SU-DHL-6 (cell line): ENCODE results near the gene GTF2F2.

Source experiments
- H2AFZ ChIP-seq: fragments of 200-600 bp; sonication (generic); 2 replicates; pipeline ENCODE4 v1.6.1; 2014; ENCODE audit warnings: low read depth, mild to moderate bottlenecking, moderate library complexity, mixed read lengths, antibody characterized with exemption, low read length; ENCODE audit not compliant: severe bottlenecking
- H3F3A ChIP-seq: fragments of 200-600 bp; shearing (Covaris generic); 2 replicates; pipeline ENCODE4 v1.6.0; 2016; ENCODE audit warnings: antibody characterized with exemption, mild to moderate bottlenecking; ENCODE audit not compliant: insufficient read depth
- H3K27ac ChIP-seq: fragments of 200-600 bp; sonication (generic); 2 replicates; pipeline ENCODE4 v1.5.1; 2016; ENCODE audit warnings: low read depth, mild to moderate bottlenecking, low read length, moderate library complexity, mixed read lengths
- H3K27me3 ChIP-seq: fragments of 200-600 bp; sonication (generic), shearing (Covaris generic); 2 replicates; pipeline ENCODE4 v1.6.0; 2014; ENCODE audit warnings: mild to moderate bottlenecking, low read length
- H3K36me3 ChIP-seq: fragments of 200-600 bp; sonication (generic); 2 replicates; pipeline ENCODE4 v1.6.1; 2014; ENCODE audit warnings: mild to moderate bottlenecking, low read length, mixed read lengths
- H3K4me2 ChIP-seq: fragments of 300-600, 200-600 bp; shearing (Covaris generic), sonication (generic); 2 replicates; pipeline ENCODE4 v1.6.0; 2014; ENCODE audit warnings: low read length, low read depth, mild to moderate bottlenecking; ENCODE audit not compliant: poor library complexity, severe bottlenecking
- H3K4me3 ChIP-seq: fragments of 200-600 bp; sonication (generic); 2 replicates; pipeline ENCODE4 v1.5.1; 2014; ENCODE audit warnings: antibody characterized with exemption, low read length, mild to moderate bottlenecking, mixed read lengths; ENCODE audit not compliant: insufficient read depth, poor library complexity, severe bottlenecking
- H3K79me2 ChIP-seq: fragments of 200-600 bp; sonication (generic); 2 replicates; pipeline ENCODE4 v1.6.1; 2014; ENCODE audit warnings: mild to moderate bottlenecking, low read length, moderate library complexity; ENCODE audit not compliant: insufficient read depth
- H3K9ac ChIP-seq: fragments of 200-600 bp; sonication (generic); 2 replicates; pipeline ENCODE4 v1.7.0; 2014; ENCODE audit warnings: mild to moderate bottlenecking, low read length
- H3K9me2 ChIP-seq: fragments of 200-600 bp; sonication (generic); replicated peaks from 2 replicates; pipeline ENCODE4 v1.6.1; 2014; ENCODE audit warnings: low read length; ENCODE audit not compliant: insufficient read depth
- H3K9me3 ChIP-seq: fragments of 200-600 bp; sonication (generic); 2 replicates; pipeline ENCODE4 v1.6.1; 2014; ENCODE audit warnings: low read length, mixed read lengths; ENCODE audit not compliant: insufficient read depth
- H4K20me1 ChIP-seq: fragments of 200-600 bp; sonication (generic); 2 replicates; pipeline ENCODE4 v1.6.1; 2014; ENCODE audit warnings: low read depth, mild to moderate bottlenecking, antibody characterized with exemption, low read length, moderate library complexity, mixed read lengths
- CTCF ChIP-seq: fragments of 200-600 bp; sonication (generic); IDR thresholded peaks from one replicate; pipeline ENCODE4 v1.5.1; 2017; ENCODE audit warnings: antibody characterized with exemption, mild to moderate bottlenecking, low read length, moderate library complexity; ENCODE audit not compliant: insufficient read depth, poor library complexity, severe bottlenecking
- EZH2phosphoT487 ChIP-seq: fragments of 200-600 bp; sonication (generic), shearing (Covaris generic); conservative IDR thresholded peaks from 2 replicates; pipeline ENCODE4 v1.6.1; 2018; ENCODE audit warnings: mild to moderate bottlenecking, antibody characterized with exemption, low read length, moderate library complexity, mixed read lengths

Gene GTF2F2

GRCh38 chr13:45332036-45332830 is 211.9 kb downstream of the GTF2F2 start:
- peaks cover 14% of the 10 kb centered on the region for H3K36me3 ChIP-seq
- H2AFZ ChIP-seq, result no peak overlapping the region
- no peaks in the 10 kb centered on the region for H3K79me2 ChIP-seq
- H3K4me2 ChIP-seq, result no peak overlapping the region
- no peaks in the 10 kb centered on the region for H3K27me3 ChIP-seq
- H3F3A ChIP-seq, result peaks cover 66% of the 10 kb centered on the region
- no peaks in the 10 kb centered on the region for H3K9me3 ChIP-seq
- TF ChIP-seq EZH2phosphoT487, result no peak
- no peak for TF ChIP-seq CTCF
- H3K9me2 ChIP-seq, result no peaks in the 10 kb centered on the region
- no peak overlapping the region for H3K9ac ChIP-seq
- peaks cover 34% of the 10 kb centered on the region for H4K20me1 ChIP-seq
- H3K4me3 ChIP-seq, result no peak overlapping the region
- H3K27ac ChIP-seq, result no peak overlapping the region

- no peak overlapping the region for H2AFZ ChIP-seq
- peaks cover 72% of the 10 kb centered on the region for H3F3A ChIP-seq
- H3K9me3 ChIP-seq, result no peaks in the 10 kb centered on the region
- H3K27me3 ChIP-seq, result no peaks in the 10 kb centered on the region
- H3K9ac ChIP-seq, result no peak overlapping the region
- H3K36me3 ChIP-seq, result peaks cover 20% of the 10 kb centered on the region
- H3K4me3 ChIP-seq, result no peak overlapping the region
- no peak overlapping the region for H3K4me2 ChIP-seq
- no peaks in the 10 kb centered on the region for H3K9me2 ChIP-seq
- no peak overlapping the region for H3K27ac ChIP-seq
- peaks cover 40% of the 10 kb centered on the region for H4K20me1 ChIP-seq
- H3K79me2 ChIP-seq, result peaks cover 6% of the 10 kb centered on the region
- TF ChIP-seq EZH2phosphoT487, result no peak
- TF ChIP-seq CTCF, result no peak
These were observed 212.5 kb downstream of the GTF2F2 start for GRCh38 chr13:45332831-45333219.

- no peak overlapping the region for H3K27ac ChIP-seq
- TF ChIP-seq EZH2phosphoT487, result no peak
- no peak for TF ChIP-seq CTCF
- H3K9me3 ChIP-seq, result no peaks in the 10 kb centered on the region
- no peaks in the 10 kb centered on the region for H3K9me2 ChIP-seq
- H2AFZ ChIP-seq, result no peak overlapping the region
- no peak overlapping the region for H3K4me3 ChIP-seq
- no peak overlapping the region for H3K9ac ChIP-seq
- H4K20me1 ChIP-seq, result peaks cover 46% of the 10 kb centered on the region
- peaks cover 11% of the 10 kb centered on the region for H3K79me2 ChIP-seq
- no peak overlapping the region for H3K4me2 ChIP-seq
- peaks cover 78% of the 10 kb centered on the region for H3F3A ChIP-seq
- no peaks in the 10 kb centered on the region for H3K27me3 ChIP-seq
- H3K36me3 ChIP-seq, result peaks cover 26% of the 10 kb centered on the region
These were observed 213.1 kb downstream of the GTF2F2 start for GRCh38 chr13:45333251-45333976.
